DMS53 treated with DMSO at 0.1 percent for 48 hours (cell line): Measurements from ENCODE around the gene INO80C.
A peak's percentile ranks its signal among the peaks of the same experiment; 100 is the strongest.

Experiments used
- DNase-seq: peaks from one replicate; lab custom pipeline; 2025; ENCODE audit not compliant: unreplicated experiment; lab: John Stamatoyannopoulos, UW

The INO80C gene

GRCh38 chr18:35513181-35513936 lies 15.6 kb upstream of the INO80C start:
- no peak for DNase-seq

GRCh38 chr18:35512761-35513160 lies 15.0 kb upstream of the INO80C start:
- DNase-seq = no peak

GRCh38 chr18:35511833-35512232 lies 14.1 kb upstream of the INO80C start:
- no peak for DNase-seq

- no peak for DNase-seq
Measured at GRCh38 chr18:35511428-35511827, 13.7 kb upstream of the INO80C start.

- DNase-seq = no peak
Measured at GRCh38 chr18:35510076-35510651, 12.4 kb upstream of the INO80C start.

- DNase-seq = no peak
Measured at GRCh38 chr18:35508746-35509338, 11.1 kb upstream of the INO80C start.

GRCh38 chr18:35508030-35508429 lies 10.3 kb upstream of the INO80C start:
- DNase-seq = no peak

GRCh38 chr18:35507623-35508022 lies 9.9 kb upstream of the INO80C start:
- DNase-seq = no peak

- no peak for DNase-seq
Measured at GRCh38 chr18:35507192-35507591, 9.4 kb upstream of the INO80C start.

- no peak for DNase-seq
Measured at GRCh38 chr18:35506024-35506712, 8.4 kb upstream of the INO80C start.

GRCh38 chr18:35504996-35505395 lies 7.2 kb upstream of the INO80C start:
- no peak for DNase-seq

GRCh38 chr18:35502052-35502451 lies 4.3 kb upstream of the INO80C start:
- no peak for DNase-seq

GRCh38 chr18:35501369-35501768 lies 3.6 kb upstream of the INO80C start:
- DNase-seq = no peak

GRCh38 chr18:35500113-35500512 lies 2.4 kb upstream of the INO80C start:
- no peak for DNase-seq

GRCh38 chr18:35497027-35497369 lies 762 bp downstream of the INO80C start:
- DNase-seq = peak; percentile 27

GRCh38 chr18:35495536-35496314 lies 2.0 kb downstream of the INO80C start:
- no peak for DNase-seq

- DNase-seq = no peak
Measured at GRCh38 chr18:35494251-35495220, 3.2 kb downstream of the INO80C start.

GRCh38 chr18:35491700-35492077 lies 6.1 kb downstream of the INO80C start:
- no peak for DNase-seq

GRCh38 chr18:35490894-35491699 lies 6.7 kb downstream of the INO80C start:
- no peak for DNase-seq
